PC-3 (cell line): Measurements from ENCODE around the gene RAB6B. TPM values are rescaled to one million over a fixed set of nuclear protein-coding genes. Genes with fewer than 3 reads are reported as not detected.

Experiments used
- ATAC-seq: fragments of 200-7000 bp; cut with Tn5 transposase; 2 replicates; pipeline ENCODE4 v1.9.1; 2020; ENCODE audit warnings: mild to moderate bottlenecking, moderate library complexity
- BruUV-seq: library from RNA; stranded (reverse); fragments of 400-500 nt; replicated peaks from 2 replicates; lab custom pipeline; 2021; lab: Mats Ljungman, UMichigan
- CTCF ChIA-PET: fragments of 300-600 bp; sonication (Branson Sonifier 250); formaldehyde crosslinking; loops from one replicate; lab custom pipeline; 2022; ENCODE audit warnings: antibody characterized with exemption; lab: Charles Lee
- POLR2A ChIA-PET: fragments of 300-600 bp; sonication (Branson Sonifier 250); formaldehyde crosslinking; loops from one replicate; lab custom pipeline; 2022; ENCODE audit warnings: antibody characterized with exemption; ENCODE audit not compliant: unreplicated experiment; lab: Charles Lee
- DNase-seq: peaks from one replicate; pipeline ENCODE4 v3.0.0-alpha.2; 2015
- H2AFZ ChIP-seq: fragments of 300-600 bp; sonication (generic); 2 replicates; pipeline ENCODE4 v1.6.0; 2016; ENCODE audit warnings: antibody characterized with exemption, low read length
- H3F3A ChIP-seq: fragments of 300-600 bp; sonication (generic); one replicate; pipeline ENCODE4 v1.6.0; 2017; ENCODE audit warnings: antibody characterized with exemption, low read length, control low read depth, mild to moderate bottlenecking; ENCODE audit not compliant: unreplicated experiment
- H3K27ac ChIP-seq: fragments of 300-600 bp; sonication (generic); 2 replicates; pipeline ENCODE4 v1.5.1; 2016; ENCODE audit warnings: mild to moderate bottlenecking, low read length
- H3K27me3 ChIP-seq: fragments of 300-600 bp; sonication (generic); 2 replicates; pipeline ENCODE4 v1.6.1; 2016; ENCODE audit warnings: low read length, mixed read lengths
- H3K36me3 ChIP-seq: fragments of 300-600 bp; sonication (generic); 2 replicates; pipeline ENCODE4 v1.6.1; 2016; ENCODE audit warnings: low read depth, mixed run types, low read length, mixed read lengths
- H3K4me1 ChIP-seq: fragments of 300-600 bp; sonication (generic); 2 replicates; pipeline ENCODE4 v1.5.1; 2016; ENCODE audit warnings: low read length; ENCODE audit not compliant: insufficient read depth
- H3K4me2 ChIP-seq: fragments of 300-600 bp; sonication (generic); 2 replicates; pipeline ENCODE4 v1.6.0; 2016; ENCODE audit warnings: low read length
- H3K4me3 ChIP-seq: fragments of 300-600 bp; sonication (generic); 2 replicates; pipeline ENCODE4 v1.5.1; 2016; ENCODE audit warnings: mild to moderate bottlenecking, low read length, mixed read lengths
- H3K79me2 ChIP-seq: fragments of 300-600 bp; sonication (generic); 2 replicates; pipeline ENCODE4 v1.6.1; 2017; ENCODE audit warnings: low read length, mixed read lengths
- H3K9ac ChIP-seq: fragments of 300-600 bp; sonication (generic); 2 replicates; pipeline ENCODE4 v1.6.0; 2016; ENCODE audit warnings: mild to moderate bottlenecking, low read length
- H3K9me2 ChIP-seq: fragments of 300-600 bp; sonication (generic); replicated peaks from 2 replicates; pipeline ENCODE4 v1.6.1; 2016; ENCODE audit warnings: mixed run types, low read length, mixed read lengths
- H3K9me3 ChIP-seq: fragments of 300-600 bp; sonication (generic); 2 replicates; pipeline ENCODE4 v1.6.1; 2016; ENCODE audit warnings: low read length, mixed read lengths
- H4K20me1 ChIP-seq: fragments of 300-600 bp; sonication (generic); 2 replicates; pipeline ENCODE4 v1.6.1; 2016; ENCODE audit warnings: low read length, mixed read lengths
- CTCF ChIP-seq: fragments of 300-600 bp; sonication (generic); conservative IDR thresholded peaks from 2 replicates; pipeline ENCODE4 v1.5.1; 2017; ENCODE audit warnings: antibody characterized with exemption, low read depth, mild to moderate bottlenecking, low read length
- EZH2 ChIP-seq: fragments of 300-600 bp; sonication (generic); IDR thresholded peaks from one replicate; pipeline ENCODE4 v1.6.1; 2017; ENCODE audit warnings: antibody characterized with exemption, mild to moderate bottlenecking, low read length; ENCODE audit not compliant: unreplicated experiment
- EZH2phosphoT487 ChIP-seq: fragments of 300-600 bp; sonication (generic); IDR thresholded peaks from 2 replicates; pipeline ENCODE4 v1.6.1; 2018; ENCODE audit warnings: mild to moderate bottlenecking, antibody characterized with exemption, low read length, borderline replicate concordance
- intact Hi-C: fragments of 100-400 bp; cut with micrococcal nuclease; formaldehyde crosslinking; loops from 2 replicates; pipeline ENCODE4 v1.9.0; 2023
- total RNA-seq: library from RNA; depleted of rRNA; stranded (reverse); fragments of >200 nt; gene quantifications from 2 replicates; pipeline ENCODE4 v1.2.3, GENCODE V29; 2014

Gene RAB6B
- total RNA-seq, 1 experiment from 2014 or later: 0.22 TPM

DNA sequence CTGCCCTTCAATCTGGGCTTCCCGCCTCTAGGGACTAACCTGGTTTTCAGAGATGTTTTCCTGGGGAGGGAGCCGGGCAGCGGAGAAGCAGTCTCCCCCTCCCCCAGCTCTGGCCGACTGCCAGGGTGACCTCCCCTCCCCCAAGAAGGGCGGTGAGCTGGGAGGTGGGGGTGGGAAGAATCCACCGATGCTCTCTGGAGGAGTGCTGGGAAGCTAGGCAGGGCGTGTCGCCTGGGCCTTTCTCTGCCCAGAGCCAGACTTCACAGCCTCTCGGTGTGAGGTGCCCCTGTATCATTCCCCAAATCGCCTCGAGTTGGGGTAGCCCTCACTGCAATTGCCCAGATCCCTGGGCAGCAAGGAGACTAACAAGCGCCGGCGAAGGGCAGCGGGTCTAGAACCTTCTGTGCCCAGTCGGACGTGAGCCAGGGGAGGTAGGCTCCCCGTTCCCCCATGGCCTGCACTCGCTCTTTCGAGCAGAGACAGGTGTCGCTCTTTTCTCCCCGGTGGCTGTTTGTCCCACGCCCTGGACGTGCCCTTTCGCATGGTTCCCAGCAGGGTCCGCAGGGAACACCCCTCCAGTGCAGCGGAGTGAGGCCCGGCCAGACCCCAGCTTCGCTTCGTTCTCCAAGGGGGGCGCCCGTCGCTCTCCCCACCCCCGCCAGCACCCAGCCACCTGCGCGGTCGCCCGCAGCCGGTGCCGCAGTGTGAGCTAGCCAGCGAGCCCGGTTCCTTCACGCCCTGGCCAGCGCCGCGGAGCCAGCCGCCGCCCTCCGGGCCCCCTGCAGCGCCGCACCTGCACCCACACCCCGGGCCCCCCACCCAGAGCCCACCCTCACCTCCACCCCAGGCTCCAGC, 1.1 kb downstream of the RAB6B start:
- ATAC-seq (peak; percentile 53), DNase-seq (no peak)
- TF ChIP-seq CTCF (0 out of 2 replicates have a peak, but pooled peaks have one; percentile 14), EZH2phosphoT487 (no peak), EZH2 (no peak)
- H3K27me3 ChIP-seq: peaks cover 4% of the 10 kb centered on the region
- H3K27ac ChIP-seq: no peak overlapping the region
- no peak overlapping the region for H3K9ac ChIP-seq
- H3K4me1 ChIP-seq: peaks cover 4% of the 10 kb centered on the region; the same call in 1 of the 2 replicates
- no peaks in the 10 kb centered on the region for H3F3A ChIP-seq
- no TSS peak for BruUV-seq
- no peaks in the 10 kb centered on the region for H3K9me2 ChIP-seq
- H3K36me3 ChIP-seq: no peaks in the 10 kb centered on the region
- H3K9me3 ChIP-seq: no peaks in the 10 kb centered on the region
- intact Hi-C loops: no loop called here
- H3K79me2 ChIP-seq: no peaks in the 10 kb centered on the region
- H2AFZ ChIP-seq: 0 out of 2 replicates have a peak overlapping the region, but pooled peaks have one; percentile 45
- ChIA-PET POLR2A (no interaction called here), CTCF (interaction anchor here (0.6 kb wide), 1 partner anchor 60 kb away, joined by 3 read pairs; no protein-coding TSS in a partner anchor)
- peak overlapping the region; percentile 63 for H3K4me3 ChIP-seq
- peak overlapping the region; percentile 85 for H3K4me2 ChIP-seq
- H4K20me1 ChIP-seq: no peaks in the 10 kb centered on the region

GRCh38 chr3:133893683-133894352, 1.9 kb downstream of the RAB6B start:
- no peak overlapping the region for H3K9ac ChIP-seq
- no peak overlapping the region for H3K27ac ChIP-seq
- CTCF ChIA-PET: no interaction called here
- H2AFZ ChIP-seq: no peak overlapping the region
- H4K20me1 ChIP-seq: no peaks in the 10 kb centered on the region
- ATAC-seq (no peak), DNase-seq (no peak)
- H3K4me1 ChIP-seq: peaks cover 4% of the 10 kb centered on the region; the same call in 1 of the 2 replicates
- no peaks in the 10 kb centered on the region for H3K79me2 ChIP-seq
- POLR2A ChIA-PET: no interaction called here
- no TSS peak for BruUV-seq
- H3K36me3 ChIP-seq: no peaks in the 10 kb centered on the region
- H3K9me3 ChIP-seq: no peaks in the 10 kb centered on the region
- H3K4me2 ChIP-seq: no peak overlapping the region
- intact Hi-C loops: no loop called here
- H3K4me3 ChIP-seq: no peak overlapping the region
- H3K27me3 ChIP-seq: peaks cover 4% of the 10 kb centered on the region
- no peaks in the 10 kb centered on the region for H3F3A ChIP-seq
- TF ChIP-seq EZH2 (no peak), EZH2phosphoT487 (no peak), CTCF (no peak)
- H3K9me2 ChIP-seq: no peaks in the 10 kb centered on the region
